Measurements from ENCODE around the gene COPG2.
A peak's percentile ranks its signal among the peaks of the same experiment; 100 is the strongest.
"Not testable (repeated sequence)": the region's sequence is repeated elsewhere in the genome, so short reads cannot be mapped to it uniquely, and the experiment has no call there.

The COPG2 gene

DNA sequence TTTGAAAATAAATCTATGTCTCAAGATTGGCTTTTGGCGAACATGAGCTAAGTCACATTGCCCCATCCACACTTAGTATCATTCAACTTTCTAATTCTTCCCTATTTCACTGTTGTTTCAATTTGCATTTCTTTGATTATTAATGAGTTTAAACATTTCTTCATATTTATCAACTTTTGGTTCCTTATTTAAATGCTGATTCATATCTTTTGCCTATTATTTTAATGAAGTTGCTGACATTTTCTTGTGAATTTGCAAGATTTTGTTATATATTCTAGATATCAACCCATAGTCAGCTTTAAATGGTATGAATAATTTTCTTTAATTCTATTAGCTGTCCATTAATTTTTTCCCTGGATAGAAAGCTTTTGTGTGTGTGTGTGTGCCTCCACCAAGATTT is 32.2 kb upstream of the COPG2 start:
- TF ChIP-seq ZNF274 (IDR thresholded peaks at IDR 0.05; ENCODE audit: low read depth, low read length) (no peak), SUZ12 (IDR thresholded peaks at IDR 0.05; ENCODE audit: extremely low read depth, insufficient read depth, insufficient read length) (no peak), YY1 (IDR thresholded peaks at IDR 0.05; ENCODE audit: insufficient read depth, insufficient read length) (no peak)
- Histone ChIP-seq H3K4me3 (ENCODE audit: insufficient read length, low read depth) (no peak overlapping the region), H3K9me3 (ENCODE audit: insufficient read depth, low read length) (no peaks in the 10 kb centered on the region), H3K36me3 (ENCODE audit: insufficient read depth, insufficient read length, low read length) (no peaks in the 10 kb centered on the region), H3K4me1 (ENCODE audit: insufficient read depth, insufficient read length) (no peaks in the 10 kb centered on the region), H3K27me3 (ENCODE audit: insufficient read depth, insufficient read length) (no peaks in the 10 kb centered on the region), H3K9ac (ENCODE audit: insufficient read length, low read depth) (no peak overlapping the region)
- no peak for DNase-seq (ENCODE audit: low read depth, low spot score)

DNA sequence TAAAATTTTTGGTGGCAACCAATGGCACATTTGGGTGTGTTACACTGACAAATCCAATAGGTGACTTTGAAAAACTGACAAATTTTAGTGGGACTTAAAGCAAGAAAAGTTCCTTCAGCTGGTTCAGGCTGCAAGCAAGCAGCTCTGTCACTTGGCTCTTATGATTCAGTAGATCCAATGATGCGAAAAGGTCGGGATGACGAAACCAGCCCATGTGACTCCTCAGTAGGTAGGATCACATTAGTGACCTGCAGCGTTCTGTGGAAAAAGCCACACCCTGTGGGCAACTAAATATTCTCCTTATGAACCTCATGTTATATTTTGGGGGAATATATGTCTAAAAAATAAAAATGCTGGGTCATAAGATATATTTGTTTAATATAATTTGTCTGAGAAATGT is 31.1 kb upstream of the COPG2 start:
- no peak for TF ChIP-seq ZNF274 (IDR thresholded peaks at IDR 0.05; ENCODE audit: low read depth, low read length)
- TF ChIP-seq YY1 (IDR thresholded peaks at IDR 0.05; ENCODE audit: insufficient read depth, insufficient read length) = no peak
- no peak for TF ChIP-seq SUZ12 (IDR thresholded peaks at IDR 0.05; ENCODE audit: extremely low read depth, insufficient read depth, insufficient read length)
- Histone ChIP-seq H3K4me1 (ENCODE audit: insufficient read depth, insufficient read length) (no peaks in the 10 kb centered on the region), H3K36me3 (ENCODE audit: insufficient read depth, insufficient read length, low read length) (no peaks in the 10 kb centered on the region), H3K4me3 (ENCODE audit: insufficient read length, low read depth) (no peak overlapping the region), H3K9me3 (ENCODE audit: insufficient read depth, low read length) (no peaks in the 10 kb centered on the region), H3K27me3 (ENCODE audit: insufficient read depth, insufficient read length) (no peaks in the 10 kb centered on the region), H3K9ac (ENCODE audit: insufficient read length, low read depth) (no peak overlapping the region)
- DNase-seq (ENCODE audit: low read depth, low spot score) = no peak

DNA sequence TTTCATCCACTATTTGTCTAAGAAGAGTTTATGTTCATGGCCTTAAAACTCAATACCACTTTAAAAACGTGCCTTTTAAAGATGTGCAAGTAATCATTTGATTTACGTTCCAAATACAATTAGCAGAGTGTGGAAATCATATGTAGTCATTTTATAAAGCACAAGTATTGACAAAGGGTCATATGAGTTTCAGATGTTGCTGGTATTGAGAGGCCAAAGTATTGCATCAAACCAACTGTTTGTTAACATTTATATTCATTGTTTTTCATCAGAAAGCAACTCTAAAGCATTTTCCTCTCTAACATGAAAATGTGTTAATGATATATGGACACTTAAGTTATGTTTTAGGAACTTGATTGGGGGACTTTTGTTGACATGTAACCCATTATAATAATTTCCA is 29.3 kb upstream of the COPG2 start:
- Histone ChIP-seq H3K4me1 (ENCODE audit: insufficient read depth, insufficient read length) (no peaks in the 10 kb centered on the region), H3K27me3 (ENCODE audit: insufficient read depth, insufficient read length) (no peaks in the 10 kb centered on the region), H3K9ac (ENCODE audit: insufficient read length, low read depth) (no peak overlapping the region), H3K9me3 (ENCODE audit: insufficient read depth, low read length) (no peaks in the 10 kb centered on the region), H3K4me3 (ENCODE audit: insufficient read length, low read depth) (no peak overlapping the region), H3K36me3 (ENCODE audit: insufficient read depth, insufficient read length, low read length) (no peaks in the 10 kb centered on the region)
- no peak for DNase-seq (ENCODE audit: low read depth, low spot score)
- TF ChIP-seq YY1 (IDR thresholded peaks at IDR 0.05; ENCODE audit: insufficient read depth, insufficient read length) (no peak), ZNF274 (IDR thresholded peaks at IDR 0.05; ENCODE audit: low read depth, low read length) (no peak), SUZ12 (IDR thresholded peaks at IDR 0.05; ENCODE audit: extremely low read depth, insufficient read depth, insufficient read length) (no peak)

DNA sequence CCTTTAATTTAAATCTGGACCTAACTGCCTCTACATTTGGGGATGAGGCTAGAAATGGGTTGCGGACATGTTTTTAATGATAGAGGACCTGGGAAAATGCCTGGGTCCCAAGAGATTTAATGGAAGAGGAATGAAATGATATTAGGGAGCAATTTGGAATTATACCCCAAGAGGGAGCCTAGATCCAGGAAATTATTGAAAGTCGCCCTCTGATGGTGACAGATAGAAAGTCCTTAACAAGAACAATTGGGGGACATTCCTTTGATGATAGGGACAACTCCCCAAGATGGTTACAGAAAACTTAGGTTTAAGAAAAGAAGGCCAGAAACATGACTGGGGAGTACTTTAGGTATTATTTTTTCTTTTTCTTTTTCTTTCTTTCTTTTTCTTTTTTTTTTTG is 27.3 kb upstream of the COPG2 start:
- H3K36me3 ChIP-seq (ENCODE audit: insufficient read depth, insufficient read length, low read length) = no peaks in the 10 kb centered on the region
- no peaks in the 10 kb centered on the region for H3K4me1 ChIP-seq (ENCODE audit: insufficient read depth, insufficient read length)
- TF ChIP-seq SUZ12 (IDR thresholded peaks at IDR 0.05; ENCODE audit: extremely low read depth, insufficient read depth, insufficient read length) = no peak
- TF ChIP-seq ZNF274 (IDR thresholded peaks at IDR 0.05; ENCODE audit: low read depth, low read length) = no peak
- no peak for TF ChIP-seq YY1 (IDR thresholded peaks at IDR 0.05; ENCODE audit: insufficient read depth, insufficient read length)
- no peak overlapping the region for H3K9ac ChIP-seq (ENCODE audit: insufficient read length, low read depth)
- no peak overlapping the region for H3K4me3 ChIP-seq (ENCODE audit: insufficient read length, low read depth)
- H3K27me3 ChIP-seq (ENCODE audit: insufficient read depth, insufficient read length) = no peaks in the 10 kb centered on the region
- H3K9me3 ChIP-seq (ENCODE audit: insufficient read depth, low read length) = peaks cover 6% of the 10 kb centered on the region; the same call in 1 of the 2 replicates
- DNase-seq (ENCODE audit: low read depth, low spot score) = peak; percentile 18

DNA sequence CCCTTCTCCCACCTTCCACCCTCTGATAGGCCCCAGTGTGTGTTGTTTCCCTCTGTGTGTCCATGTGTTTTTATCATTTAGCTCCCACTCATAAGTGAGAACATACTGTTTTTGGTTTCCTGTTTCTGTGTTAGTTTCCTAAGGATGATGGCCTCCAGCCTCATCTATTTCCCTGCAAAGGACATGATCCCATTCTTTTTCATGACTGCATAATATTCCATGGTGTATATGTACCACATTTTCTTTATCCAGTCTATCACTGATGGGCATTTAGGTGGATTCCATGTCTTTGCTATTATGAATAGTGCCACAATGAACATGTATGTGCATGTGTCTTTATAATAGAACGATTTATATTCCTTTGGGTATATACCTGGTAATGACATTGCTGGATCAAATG is 23.8 kb upstream of the COPG2 start:
- not testable (repeated sequence) for H3K4me1 ChIP-seq (ENCODE audit: insufficient read depth, insufficient read length); H3K27me3 ChIP-seq (ENCODE audit: insufficient read depth, insufficient read length); H3K9ac ChIP-seq (ENCODE audit: insufficient read length, low read depth); H3K4me3 ChIP-seq (ENCODE audit: insufficient read length, low read depth); H3K36me3 ChIP-seq (ENCODE audit: insufficient read depth, insufficient read length, low read length); DNase-seq (ENCODE audit: low read depth, low spot score)
- H3K9me3 ChIP-seq (ENCODE audit: insufficient read depth, low read length) = peaks cover 24% of the 10 kb centered on the region

DNA sequence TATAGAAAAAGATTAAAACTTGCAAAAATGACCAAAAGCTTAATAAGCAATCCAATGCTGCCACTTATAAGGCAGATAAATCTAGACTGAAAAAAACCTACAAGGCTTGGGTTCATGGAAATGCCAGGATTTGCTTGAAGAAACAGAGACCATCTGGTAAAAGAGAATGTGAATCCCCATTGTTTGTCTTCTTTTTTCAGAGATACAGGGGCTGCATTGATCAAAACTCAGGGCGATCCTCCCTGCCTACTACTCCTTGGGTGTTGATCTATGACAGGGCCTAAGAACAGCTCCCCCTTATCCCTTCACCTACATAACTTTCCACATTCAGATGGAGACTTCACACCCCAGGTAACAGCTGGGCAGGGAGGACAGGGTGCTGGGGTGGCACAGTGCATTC is 21.1 kb upstream of the COPG2 start:
- DNase-seq (ENCODE audit: low read depth, low spot score) = no peak
- TF ChIP-seq SUZ12 (IDR thresholded peaks at IDR 0.05; ENCODE audit: extremely low read depth, insufficient read depth, insufficient read length) (no peak), YY1 (IDR thresholded peaks at IDR 0.05; ENCODE audit: insufficient read depth, insufficient read length) (no peak), ZNF274 (IDR thresholded peaks at IDR 0.05; ENCODE audit: low read depth, low read length) (no peak)
- Histone ChIP-seq H3K9ac (ENCODE audit: insufficient read length, low read depth) (no peak overlapping the region), H3K9me3 (ENCODE audit: insufficient read depth, low read length) (peaks cover 24% of the 10 kb centered on the region), H3K27me3 (ENCODE audit: insufficient read depth, insufficient read length) (no peaks in the 10 kb centered on the region), H3K36me3 (ENCODE audit: insufficient read depth, insufficient read length, low read length) (no peaks in the 10 kb centered on the region), H3K4me1 (ENCODE audit: insufficient read depth, insufficient read length) (no peaks in the 10 kb centered on the region), H3K4me3 (ENCODE audit: insufficient read length, low read depth) (no peak overlapping the region)

DNA sequence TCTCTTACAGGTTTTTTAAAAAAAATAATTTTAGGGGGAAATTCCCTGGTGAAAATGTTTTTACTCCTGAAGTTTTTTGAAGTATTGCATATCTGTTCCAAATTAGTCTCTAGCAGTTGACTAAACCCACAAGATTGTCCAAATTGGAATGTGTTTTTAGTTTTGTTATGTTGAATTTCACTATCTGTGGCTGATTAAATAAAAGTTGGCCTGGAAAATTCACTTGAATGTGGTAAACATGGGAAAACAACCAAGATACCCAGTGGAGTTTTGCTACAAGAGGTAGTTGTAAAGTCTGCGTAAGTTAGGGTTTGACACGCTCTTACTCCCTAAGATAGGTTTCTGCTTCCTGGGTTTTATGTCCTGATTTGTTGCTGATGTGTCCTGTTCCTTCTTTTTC is 14.5 kb upstream of the COPG2 start:
- no peak for DNase-seq (ENCODE audit: low read depth, low spot score)
- no peaks in the 10 kb centered on the region for H3K9me3 ChIP-seq (ENCODE audit: insufficient read depth, low read length)
- H3K9ac ChIP-seq (ENCODE audit: insufficient read length, low read depth) = no peak overlapping the region
- no peak for TF ChIP-seq YY1 (IDR thresholded peaks at IDR 0.05; ENCODE audit: insufficient read depth, insufficient read length)
- no peak for TF ChIP-seq SUZ12 (IDR thresholded peaks at IDR 0.05; ENCODE audit: extremely low read depth, insufficient read depth, insufficient read length)
- TF ChIP-seq ZNF274 (IDR thresholded peaks at IDR 0.05; ENCODE audit: low read depth, low read length) = no peak
- H3K4me3 ChIP-seq (ENCODE audit: insufficient read length, low read depth) = no peak overlapping the region
- no peaks in the 10 kb centered on the region for H3K36me3 ChIP-seq (ENCODE audit: insufficient read depth, insufficient read length, low read length)
- H3K4me1 ChIP-seq (ENCODE audit: insufficient read depth, insufficient read length) = no peaks in the 10 kb centered on the region
- no peaks in the 10 kb centered on the region for H3K27me3 ChIP-seq (ENCODE audit: insufficient read depth, insufficient read length)

DNA sequence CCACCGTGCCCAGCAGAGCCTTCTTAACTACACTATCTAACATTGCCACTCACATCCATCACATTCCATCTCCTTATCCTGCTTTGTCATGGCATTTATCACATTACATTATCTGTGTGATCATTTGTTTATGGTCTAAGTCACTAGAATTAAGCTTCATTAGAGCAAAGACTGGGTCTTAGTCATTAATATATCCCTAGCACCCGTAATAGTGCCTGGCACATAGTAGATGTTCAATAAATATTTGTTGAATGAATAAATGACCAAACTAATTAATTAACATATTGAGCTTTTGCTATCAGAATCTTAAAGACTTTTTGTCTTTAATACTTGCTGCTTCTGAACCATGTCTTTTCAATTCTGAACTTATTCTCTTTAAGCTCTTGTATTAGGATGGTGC is 5.9 kb upstream of the COPG2 start:
- no peak overlapping the region for H3K4me3 ChIP-seq (ENCODE audit: insufficient read length, low read depth)
- no peaks in the 10 kb centered on the region for H3K4me1 ChIP-seq (ENCODE audit: insufficient read depth, insufficient read length)
- DNase-seq (ENCODE audit: low read depth, low spot score) = no peak
- no peaks in the 10 kb centered on the region for H3K36me3 ChIP-seq (ENCODE audit: insufficient read depth, insufficient read length, low read length)
- H3K9ac ChIP-seq (ENCODE audit: insufficient read length, low read depth) = no peak overlapping the region
- H3K27me3 ChIP-seq (ENCODE audit: insufficient read depth, insufficient read length) = peaks cover 9% of the 10 kb centered on the region
- H3K9me3 ChIP-seq (ENCODE audit: insufficient read depth, low read length) = no peaks in the 10 kb centered on the region
- TF ChIP-seq ZNF274 (IDR thresholded peaks at IDR 0.05; ENCODE audit: low read depth, low read length) (no peak), YY1 (IDR thresholded peaks at IDR 0.05; ENCODE audit: insufficient read depth, insufficient read length) (no peak), SUZ12 (IDR thresholded peaks at IDR 0.05; ENCODE audit: extremely low read depth, insufficient read depth, insufficient read length) (no peak)
